ENCODE data around the gene RAB2B.

The RAB2B gene

DNA sequence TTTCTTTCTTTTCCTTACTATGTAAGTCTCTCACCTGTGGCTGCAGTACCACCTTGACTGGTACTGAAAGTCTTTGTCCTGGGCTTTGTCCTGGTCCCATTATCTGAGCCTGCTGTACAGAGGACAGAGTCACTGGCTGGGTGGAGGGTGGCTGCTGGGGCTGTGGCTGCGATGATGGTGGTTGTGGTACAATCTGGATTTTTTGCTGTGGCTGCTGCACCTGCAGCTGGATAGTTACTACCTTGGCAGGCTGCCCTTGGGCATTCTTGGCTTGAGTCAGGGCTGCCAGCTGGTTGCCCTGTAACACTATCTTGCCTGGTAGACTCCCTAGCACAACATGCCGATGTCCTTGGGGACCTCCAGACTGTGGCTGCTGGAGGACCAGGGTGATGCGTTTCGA, 47.8 kb downstream of the RAB2B start:
- in situ Hi-C loops (cut with HindIII; ENCODE audit: low sequenced_read_pairs), result no loop called here
- TF ChIP-seq, protein P1, sequence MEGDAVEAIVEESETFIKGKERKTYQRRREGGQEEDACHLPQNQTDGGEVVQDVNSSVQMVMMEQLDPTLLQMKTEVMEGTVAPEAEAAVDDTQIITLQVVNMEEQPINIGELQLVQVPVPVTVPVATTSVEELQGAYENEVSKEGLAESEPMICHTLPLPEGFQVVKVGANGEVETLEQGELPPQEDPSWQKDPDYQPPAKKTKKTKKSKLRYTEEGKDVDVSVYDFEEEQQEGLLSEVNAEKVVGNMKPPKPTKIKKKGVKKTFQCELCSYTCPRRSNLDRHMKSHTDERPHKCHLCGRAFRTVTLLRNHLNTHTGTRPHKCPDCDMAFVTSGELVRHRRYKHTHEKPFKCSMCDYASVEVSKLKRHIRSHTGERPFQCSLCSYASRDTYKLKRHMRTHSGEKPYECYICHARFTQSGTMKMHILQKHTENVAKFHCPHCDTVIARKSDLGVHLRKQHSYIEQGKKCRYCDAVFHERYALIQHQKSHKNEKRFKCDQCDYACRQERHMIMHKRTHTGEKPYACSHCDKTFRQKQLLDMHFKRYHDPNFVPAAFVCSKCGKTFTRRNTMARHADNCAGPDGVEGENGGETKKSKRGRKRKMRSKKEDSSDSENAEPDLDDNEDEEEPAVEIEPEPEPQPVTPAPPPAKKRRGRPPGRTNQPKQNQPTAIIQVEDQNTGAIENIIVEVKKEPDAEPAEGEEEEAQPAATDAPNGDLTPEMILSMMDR (IDR thresholded peaks at IDR 0.05; ENCODE audit: low read depth, low read length), result no peak
- peak; percentile 21 for DNase-seq (ENCODE audit: low read depth, low spot score)
- H3K4me3 ChIP-seq (ENCODE audit: low read depth, low read length), result no peak overlapping the region

DNA sequence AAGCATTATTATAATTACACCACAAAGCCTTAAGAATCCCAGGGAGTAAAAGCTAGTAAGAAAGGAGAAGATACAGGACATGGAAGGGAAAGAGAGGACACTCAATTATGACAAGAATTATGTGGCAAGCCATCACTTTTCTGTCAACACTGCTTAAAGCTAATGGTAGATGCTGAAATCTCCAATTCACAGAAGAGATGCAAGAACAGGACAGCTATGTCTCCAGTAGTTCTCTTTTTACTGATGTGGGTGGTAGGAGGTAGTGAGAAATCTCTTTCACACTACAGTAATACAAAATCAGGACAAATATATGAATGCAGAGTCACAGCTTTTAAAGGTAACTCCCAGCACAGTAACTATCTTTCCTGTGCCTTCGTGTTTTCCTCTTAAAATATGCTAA, 50.1 kb downstream of the RAB2B start:
- DNase-seq (ENCODE audit: low read depth, low spot score), result no peak
- in situ Hi-C loops (cut with HindIII; ENCODE audit: low sequenced_read_pairs), result no loop called here
- TF ChIP-seq, protein P1 (IDR thresholded peaks at IDR 0.05; ENCODE audit: low read depth, low read length), result no peak
- H3K4me3 ChIP-seq (ENCODE audit: low read depth, low read length), result no peak overlapping the region

- in situ Hi-C loops (cut with HindIII; ENCODE audit: low sequenced_read_pairs), result no loop called here
- no peak for DNase-seq (ENCODE audit: low read depth, low spot score)
- H3K4me3 ChIP-seq (ENCODE audit: low read depth, low read length), result no peak overlapping the region
- TF ChIP-seq, protein P1 (IDR thresholded peaks at IDR 0.05; ENCODE audit: low read depth, low read length), result no peak
Measured at GRCh38 chr14:21419528-21419927, 57.2 kb downstream of the RAB2B start.

GRCh38 chr14:21415329-21415728, 61.4 kb downstream of the RAB2B start:
- in situ Hi-C loops (cut with HindIII; ENCODE audit: low sequenced_read_pairs), result no loop called here
- TF ChIP-seq, protein P1 (IDR thresholded peaks at IDR 0.05; ENCODE audit: low read depth, low read length), result no peak
- no peak for DNase-seq (ENCODE audit: low read depth, low spot score)
- H3K4me3 ChIP-seq (ENCODE audit: low read depth, low read length), result no peak overlapping the region

GRCh38 chr14:21414137-21414631, 62.6 kb downstream of the RAB2B start:
- H3K4me3 ChIP-seq (ENCODE audit: low read depth, low read length), result no peak overlapping the region
- no peak for DNase-seq (ENCODE audit: low read depth, low spot score)
- TF ChIP-seq, protein P1 (IDR thresholded peaks at IDR 0.05; ENCODE audit: low read depth, low read length), result no peak
- in situ Hi-C loops (cut with HindIII; ENCODE audit: low sequenced_read_pairs), result no loop called here
